Stimulated activated naive CD8-positive, alpha-beta T cell treated with anti-CD3 and anti-CD28 coated beads, Interleukin-15, Interleukin-2, amounts not matched to agents 100 ng/mL and 50 ng/mL, for 24 hours (primary cell): ENCODE data around the gene TAS1R2.

Source experiments
- H3K27ac Mint-ChIP-seq: one replicate; pipeline ENCODE4 v1.8.0; 2021; ENCODE audit warnings: mild to moderate bottlenecking, mixed read lengths
- H3K27me3 Mint-ChIP-seq: one replicate; pipeline ENCODE4 v1.8.0; 2021; ENCODE audit warnings: mixed read lengths
- H3K36me3 Mint-ChIP-seq: one replicate; pipeline ENCODE4 v1.8.0; 2021; ENCODE audit warnings: low read depth, mixed read lengths
- H3K4me1 Mint-ChIP-seq: one replicate; pipeline ENCODE4 v1.8.0; 2021; ENCODE audit warnings: low read depth, mixed read lengths
- H3K4me3 Mint-ChIP-seq: one replicate; pipeline ENCODE4 v1.8.0; 2021; ENCODE audit warnings: mild to moderate bottlenecking, mixed read lengths
- H3K9me3 Mint-ChIP-seq: one replicate; pipeline ENCODE4 v1.8.0; 2021; ENCODE audit warnings: mixed read lengths

Gene TAS1R2

GRCh38 chr1:18891426-18891780, 31.9 kb upstream of the TAS1R2 start:
- H3K4me1 Mint-ChIP-seq: no peaks in the 10 kb centered on the region
- no peak overlapping the region for H3K4me3 Mint-ChIP-seq
- H3K9me3 Mint-ChIP-seq: no peaks in the 10 kb centered on the region
- no peaks in the 10 kb centered on the region for H3K27me3 Mint-ChIP-seq
- H3K36me3 Mint-ChIP-seq: no peaks in the 10 kb centered on the region
- H3K27ac Mint-ChIP-seq: no peak overlapping the region

- no peaks in the 10 kb centered on the region for H3K9me3 Mint-ChIP-seq
- no peak overlapping the region for H3K4me3 Mint-ChIP-seq
- H3K27me3 Mint-ChIP-seq: no peaks in the 10 kb centered on the region
- no peaks in the 10 kb centered on the region for H3K4me1 Mint-ChIP-seq
- no peaks in the 10 kb centered on the region for H3K36me3 Mint-ChIP-seq
- no peak overlapping the region for H3K27ac Mint-ChIP-seq
Measured at GRCh38 chr1:18890706-18891425, 31.4 kb upstream of the TAS1R2 start.

GRCh38 chr1:18886003-18886335, 26.5 kb upstream of the TAS1R2 start:
- H3K27me3 Mint-ChIP-seq: no peaks in the 10 kb centered on the region
- H3K4me3 Mint-ChIP-seq: no peak overlapping the region
- no peaks in the 10 kb centered on the region for H3K4me1 Mint-ChIP-seq
- no peak overlapping the region for H3K27ac Mint-ChIP-seq
- no peaks in the 10 kb centered on the region for H3K36me3 Mint-ChIP-seq
- no peaks in the 10 kb centered on the region for H3K9me3 Mint-ChIP-seq

- Mint-ChIP-seq H3K27ac (no peak overlapping the region), H3K4me1 (no peaks in the 10 kb centered on the region), H3K9me3 (no peaks in the 10 kb centered on the region), H3K36me3 (no peaks in the 10 kb centered on the region), H3K27me3 (no peaks in the 10 kb centered on the region), H3K4me3 (no peak overlapping the region)
Measured at GRCh38 chr1:18885311-18886002, 26.0 kb upstream of the TAS1R2 start.

GRCh38 chr1:18884727-18885126, 25.3 kb upstream of the TAS1R2 start:
- no peak overlapping the region for H3K4me3 Mint-ChIP-seq
- no peaks in the 10 kb centered on the region for H3K27me3 Mint-ChIP-seq
- no peaks in the 10 kb centered on the region for H3K36me3 Mint-ChIP-seq
- no peak overlapping the region for H3K27ac Mint-ChIP-seq
- H3K4me1 Mint-ChIP-seq: no peaks in the 10 kb centered on the region
- no peaks in the 10 kb centered on the region for H3K9me3 Mint-ChIP-seq

GRCh38 chr1:18884419-18884717, 24.9 kb upstream of the TAS1R2 start:
- Mint-ChIP-seq H3K27me3 (no peaks in the 10 kb centered on the region), H3K9me3 (no peaks in the 10 kb centered on the region), H3K4me1 (no peaks in the 10 kb centered on the region), H3K36me3 (no peaks in the 10 kb centered on the region), H3K4me3 (no peak overlapping the region), H3K27ac (no peak overlapping the region)

GRCh38 chr1:18883636-18884418, 24.4 kb upstream of the TAS1R2 start:
- H3K4me1 Mint-ChIP-seq: no peaks in the 10 kb centered on the region
- H3K27ac Mint-ChIP-seq: no peak overlapping the region
- H3K4me3 Mint-ChIP-seq: no peak overlapping the region
- H3K36me3 Mint-ChIP-seq: no peaks in the 10 kb centered on the region
- H3K27me3 Mint-ChIP-seq: no peaks in the 10 kb centered on the region
- H3K9me3 Mint-ChIP-seq: no peaks in the 10 kb centered on the region

- Mint-ChIP-seq H3K4me3 (no peak overlapping the region), H3K9me3 (no peaks in the 10 kb centered on the region), H3K4me1 (no peaks in the 10 kb centered on the region), H3K27ac (no peak overlapping the region), H3K36me3 (no peaks in the 10 kb centered on the region), H3K27me3 (no peaks in the 10 kb centered on the region)
Measured at GRCh38 chr1:18883079-18883478, 23.6 kb upstream of the TAS1R2 start.

GRCh38 chr1:18882486-18882885, 23.0 kb upstream of the TAS1R2 start:
- Mint-ChIP-seq H3K27ac (no peak overlapping the region), H3K4me1 (no peaks in the 10 kb centered on the region), H3K27me3 (no peaks in the 10 kb centered on the region), H3K36me3 (no peaks in the 10 kb centered on the region), H3K4me3 (no peak overlapping the region), H3K9me3 (no peaks in the 10 kb centered on the region)

GRCh38 chr1:18881642-18882431, 22.4 kb upstream of the TAS1R2 start:
- H3K27ac Mint-ChIP-seq: no peak overlapping the region
- H3K4me1 Mint-ChIP-seq: no peaks in the 10 kb centered on the region
- H3K36me3 Mint-ChIP-seq: no peaks in the 10 kb centered on the region
- H3K4me3 Mint-ChIP-seq: no peak overlapping the region
- no peaks in the 10 kb centered on the region for H3K27me3 Mint-ChIP-seq
- no peaks in the 10 kb centered on the region for H3K9me3 Mint-ChIP-seq

- Mint-ChIP-seq H3K4me1 (no peaks in the 10 kb centered on the region), H3K4me3 (no peak overlapping the region), H3K27me3 (no peaks in the 10 kb centered on the region), H3K36me3 (no peaks in the 10 kb centered on the region), H3K27ac (no peak overlapping the region), H3K9me3 (no peaks in the 10 kb centered on the region)
Measured at GRCh38 chr1:18881164-18881563, 21.7 kb upstream of the TAS1R2 start.

GRCh38 chr1:18880585-18880984, 21.1 kb upstream of the TAS1R2 start:
- no peaks in the 10 kb centered on the region for H3K9me3 Mint-ChIP-seq
- H3K27me3 Mint-ChIP-seq: no peaks in the 10 kb centered on the region
- H3K4me1 Mint-ChIP-seq: no peaks in the 10 kb centered on the region
- no peak overlapping the region for H3K4me3 Mint-ChIP-seq
- H3K27ac Mint-ChIP-seq: no peak overlapping the region
- no peaks in the 10 kb centered on the region for H3K36me3 Mint-ChIP-seq

- H3K4me3 Mint-ChIP-seq: no peak overlapping the region
- no peaks in the 10 kb centered on the region for H3K27me3 Mint-ChIP-seq
- no peaks in the 10 kb centered on the region for H3K9me3 Mint-ChIP-seq
- no peak overlapping the region for H3K27ac Mint-ChIP-seq
- no peaks in the 10 kb centered on the region for H3K4me1 Mint-ChIP-seq
- H3K36me3 Mint-ChIP-seq: no peaks in the 10 kb centered on the region
Measured at GRCh38 chr1:18879791-18880309, 20.4 kb upstream of the TAS1R2 start.

GRCh38 chr1:18879215-18879790, 19.8 kb upstream of the TAS1R2 start:
- no peaks in the 10 kb centered on the region for H3K9me3 Mint-ChIP-seq

More at GRCh38 chr1:18879215-18879790, 19.8 kb upstream of the TAS1R2 start:
- H3K4me1 Mint-ChIP-seq: no peaks in the 10 kb centered on the region
- no peaks in the 10 kb centered on the region for H3K36me3 Mint-ChIP-seq
- no peak overlapping the region for H3K4me3 Mint-ChIP-seq
- H3K27ac Mint-ChIP-seq: no peak overlapping the region
- no peaks in the 10 kb centered on the region for H3K27me3 Mint-ChIP-seq
